Measurements from ENCODE around the gene PDE4A. TPM values are rescaled to one million over a fixed set of nuclear protein-coding genes. Genes with fewer than 3 reads are reported as not detected.
"Not testable (repeated sequence)": the region's sequence is repeated elsewhere in the genome, so short reads cannot be mapped to it uniquely, and the experiment has no call there.

PDE4A gene
- 1.0 TPM for total RNA-seq

GRCh38 chr19:10420444-10421239, at the start of gene PDE4A:
PDE4A (plus strand) TSS chr19:10420538; CDS start chr19:10420765, 227 bp downstream.
- Histone ChIP-seq H3K9ac (ENCODE audit: low read depth in 1 of 3, low read length in 3 of 3) (peak within 1 kb of the TSS in 2 of 3 donors; percentile 6 to 45), H3K4me3 (ENCODE audit: low read length in 3 of 3) (peak within 1 kb of the TSS; percentile 48 to 57 (median 49)), H3K36me3 (ENCODE audit: control insufficient read depth in 3 of 3, insufficient read depth in 3 of 3, low read length in 3 of 3) (no peaks in the 10 kb centered on the region), H3K9me3 (ENCODE audit: control insufficient read depth in 3 of 3, low read length in 3 of 3) (no peaks in the 10 kb centered on the region), H3K27me3 (ENCODE audit: control insufficient read depth in 3 of 3, insufficient read depth in 3 of 3, low read length in 3 of 3) (peaks cover 58 to 69% (median 68%) of the 10 kb centered on the region in 3 donors), H3K27ac (ENCODE audit: low read depth, low read length) (no peak within 1 kb of the TSS), H3K4me1 (ENCODE audit: control insufficient read depth in 3 of 3, insufficient read depth in 3 of 3, low read length in 3 of 3) (peaks cover 39 to 58% (median 43%) of the 10 kb centered on the region in 3 donors)

- Histone ChIP-seq H3K36me3 (ENCODE audit: control insufficient read depth in 3 of 3, insufficient read depth in 3 of 3, low read length in 3 of 3) (peaks cover 20 to 23% (median 21%) of the 10 kb centered on the region in 3 donors), H3K4me1 (ENCODE audit: control insufficient read depth in 3 of 3, insufficient read depth in 3 of 3, low read length in 3 of 3) (no peaks in the 10 kb centered on the region), H3K4me3 (ENCODE audit: low read length in 3 of 3) (no peak overlapping the region), H3K9ac (ENCODE audit: low read depth in 1 of 3, low read length in 3 of 3) (no peak overlapping the region), H3K27ac (ENCODE audit: low read depth, low read length) (no peak overlapping the region), H3K9me3 (ENCODE audit: control insufficient read depth in 3 of 3, low read length in 3 of 3) (no peaks in the 10 kb centered on the region), H3K27me3 (ENCODE audit: control insufficient read depth in 3 of 3, insufficient read depth in 3 of 3, low read length in 3 of 3) (no peaks in the 10 kb centered on the region)
These were observed 47.6 kb upstream of the PDE4A start for GRCh38 chr19:10372690-10373089.

- H3K27me3 ChIP-seq (ENCODE audit: control insufficient read depth in 3 of 3, insufficient read depth in 3 of 3, low read length in 3 of 3), result no peaks in the 10 kb centered on the region
- H3K9ac ChIP-seq (ENCODE audit: low read depth in 1 of 3, low read length in 3 of 3), result no peak overlapping the region
- H3K36me3 ChIP-seq (ENCODE audit: control insufficient read depth in 3 of 3, insufficient read depth in 3 of 3, low read length in 3 of 3), result peaks cover 13 to 17% (median 13%) of the 10 kb centered on the region in 3 donors
- H3K27ac ChIP-seq (ENCODE audit: low read depth, low read length), result no peak overlapping the region
- H3K4me1 ChIP-seq (ENCODE audit: control insufficient read depth in 3 of 3, insufficient read depth in 3 of 3, low read length in 3 of 3), result peaks cover 4 to 6% (median 6%) of the 10 kb centered on the region in 3 donors
- no peaks in the 10 kb centered on the region for H3K9me3 ChIP-seq (ENCODE audit: control insufficient read depth in 3 of 3, low read length in 3 of 3)
- no peak overlapping the region for H3K4me3 ChIP-seq (ENCODE audit: low read length in 3 of 3)
These were observed 45.4 kb upstream of the PDE4A start for GRCh38 chr19:10374931-10375330.

- not testable (repeated sequence) for H3K4me3 ChIP-seq (ENCODE audit: low read length in 3 of 3); H3K27ac ChIP-seq (ENCODE audit: low read depth, low read length); H3K9ac ChIP-seq (ENCODE audit: low read depth in 1 of 3, low read length in 3 of 3); H3K27me3 ChIP-seq (ENCODE audit: control insufficient read depth in 3 of 3, insufficient read depth in 3 of 3, low read length in 3 of 3); H3K9me3 ChIP-seq (ENCODE audit: control insufficient read depth in 3 of 3, low read length in 3 of 3)
- H3K36me3 ChIP-seq (ENCODE audit: control insufficient read depth in 3 of 3, insufficient read depth in 3 of 3, low read length in 3 of 3), result peaks cover 11 to 16% (median 13%) of the 10 kb centered on the region in 3 donors
- peaks cover 10 to 13% (median 12%) of the 10 kb centered on the region in 3 donors for H3K4me1 ChIP-seq (ENCODE audit: control insufficient read depth in 3 of 3, insufficient read depth in 3 of 3, low read length in 3 of 3)
These were observed 43.1 kb upstream of the PDE4A start for GRCh38 chr19:10377140-10377640.

- Histone ChIP-seq H3K9ac (ENCODE audit: low read depth in 1 of 3, low read length in 3 of 3) (no peak overlapping the region), H3K27ac (ENCODE audit: low read depth, low read length) (no peak overlapping the region), H3K4me3 (ENCODE audit: low read length in 3 of 3) (no peak overlapping the region), H3K36me3 (ENCODE audit: control insufficient read depth in 3 of 3, insufficient read depth in 3 of 3, low read length in 3 of 3) (peaks cover 10 to 16% (median 11%) of the 10 kb centered on the region in 3 donors), H3K27me3 (ENCODE audit: control insufficient read depth in 3 of 3, insufficient read depth in 3 of 3, low read length in 3 of 3) (no peaks in the 10 kb centered on the region), H3K4me1 (ENCODE audit: control insufficient read depth in 3 of 3, insufficient read depth in 3 of 3, low read length in 3 of 3) (peaks cover 10 to 13% (median 12%) of the 10 kb centered on the region in 3 donors), H3K9me3 (ENCODE audit: control insufficient read depth in 3 of 3, low read length in 3 of 3) (no peaks in the 10 kb centered on the region)
These were observed 42.2 kb upstream of the PDE4A start for GRCh38 chr19:10378124-10378523.

- peaks cover 7 to 13% (median 11%) of the 10 kb centered on the region in 3 donors for H3K36me3 ChIP-seq (ENCODE audit: control insufficient read depth in 3 of 3, insufficient read depth in 3 of 3, low read length in 3 of 3)
- no peaks in the 10 kb centered on the region for H3K9me3 ChIP-seq (ENCODE audit: control insufficient read depth in 3 of 3, low read length in 3 of 3)
- H3K27ac ChIP-seq (ENCODE audit: low read depth, low read length), result peak overlapping the region; percentile 57
- peak overlapping the region; percentile 82 to 95 (median 86) for H3K9ac ChIP-seq (ENCODE audit: low read depth in 1 of 3, low read length in 3 of 3)
- peak overlapping the region; percentile 83 to 98 (median 90) for H3K4me3 ChIP-seq (ENCODE audit: low read length in 3 of 3)
- H3K4me1 ChIP-seq (ENCODE audit: control insufficient read depth in 3 of 3, insufficient read depth in 3 of 3, low read length in 3 of 3), result peaks cover 10 to 13% (median 12%) of the 10 kb centered on the region in 3 donors
- no peaks in the 10 kb centered on the region for H3K27me3 ChIP-seq (ENCODE audit: control insufficient read depth in 3 of 3, insufficient read depth in 3 of 3, low read length in 3 of 3)
These were observed 40.4 kb upstream of the PDE4A start for GRCh38 chr19:10379880-10380312.

GRCh38 chr19:10380313-10381102, 39.8 kb upstream of the PDE4A start, which contains the start of gene TYK2:
TYK2 (minus strand) TSS chr19:10380572; CDS start chr19:10378406, 2,166 bp downstream.
- H3K9me3 ChIP-seq (ENCODE audit: control insufficient read depth in 3 of 3, low read length in 3 of 3), result no peaks in the 10 kb centered on the region
- H3K36me3 ChIP-seq (ENCODE audit: control insufficient read depth in 3 of 3, insufficient read depth in 3 of 3, low read length in 3 of 3), result peaks cover 6 to 11% (median 10%) of the 10 kb centered on the region in 3 donors
- H3K9ac ChIP-seq (ENCODE audit: low read depth in 1 of 3, low read length in 3 of 3), result peak within 1 kb of the TSS; percentile 82 to 95 (median 86)
- peaks cover 10 to 13% (median 12%) of the 10 kb centered on the region in 3 donors for H3K4me1 ChIP-seq (ENCODE audit: control insufficient read depth in 3 of 3, insufficient read depth in 3 of 3, low read length in 3 of 3)
- H3K27ac ChIP-seq (ENCODE audit: low read depth, low read length), result peak within 1 kb of the TSS; percentile 57
- H3K27me3 ChIP-seq (ENCODE audit: control insufficient read depth in 3 of 3, insufficient read depth in 3 of 3, low read length in 3 of 3), result no peaks in the 10 kb centered on the region
- peak within 1 kb of the TSS; percentile 83 to 98 (median 94) for H3K4me3 ChIP-seq (ENCODE audit: low read length in 3 of 3)

- peaks cover 10 to 13% (median 12%) of the 10 kb centered on the region in 3 donors for H3K4me1 ChIP-seq (ENCODE audit: control insufficient read depth in 3 of 3, insufficient read depth in 3 of 3, low read length in 3 of 3)
- H3K9ac ChIP-seq (ENCODE audit: low read depth in 1 of 3, low read length in 3 of 3); H3K9me3 ChIP-seq (ENCODE audit: control insufficient read depth in 3 of 3, low read length in 3 of 3); H3K4me3 ChIP-seq (ENCODE audit: low read length in 3 of 3); H3K27ac ChIP-seq (ENCODE audit: low read depth, low read length); H3K27me3 ChIP-seq (ENCODE audit: control insufficient read depth in 3 of 3, insufficient read depth in 3 of 3, low read length in 3 of 3); H3K36me3 ChIP-seq (ENCODE audit: control insufficient read depth in 3 of 3, insufficient read depth in 3 of 3, low read length in 3 of 3): not testable (repeated sequence)
These were observed 37.2 kb upstream of the PDE4A start for GRCh38 chr19:10383223-10383499.

- H3K27me3 ChIP-seq (ENCODE audit: control insufficient read depth in 3 of 3, insufficient read depth in 3 of 3, low read length in 3 of 3), result no peaks in the 10 kb centered on the region
These were observed 35.8 kb upstream of the PDE4A start for GRCh38 chr19:10384580-10384979.

More at GRCh38 chr19:10384580-10384979, 35.8 kb upstream of the PDE4A start:
- H3K9ac ChIP-seq (ENCODE audit: low read depth in 1 of 3, low read length in 3 of 3), result no peak overlapping the region
- no peak overlapping the region for H3K4me3 ChIP-seq (ENCODE audit: low read length in 3 of 3)
- H3K9me3 ChIP-seq (ENCODE audit: control insufficient read depth in 3 of 3, low read length in 3 of 3), result no peaks in the 10 kb centered on the region
- no peaks in the 10 kb centered on the region for H3K36me3 ChIP-seq (ENCODE audit: control insufficient read depth in 3 of 3, insufficient read depth in 3 of 3, low read length in 3 of 3)
- H3K27ac ChIP-seq (ENCODE audit: low read depth, low read length), result no peak overlapping the region
- peaks cover 9 to 18% (median 15%) of the 10 kb centered on the region in 3 donors for H3K4me1 ChIP-seq (ENCODE audit: control insufficient read depth in 3 of 3, insufficient read depth in 3 of 3, low read length in 3 of 3)

Data from skeletal muscle tissue (tissue), 4 donors.